HG02759 (cell line): ENCODE results near the gene SOX6.

Experiments
- ATAC-seq: cut with Tn5 transposase; IDR thresholded peaks from one replicate; pipeline ENCODE4 v1.9.1; 2021; ENCODE audit warnings: mild to moderate bottlenecking, moderate library complexity; ENCODE audit not compliant: unreplicated experiment

The SOX6 gene

DNA sequence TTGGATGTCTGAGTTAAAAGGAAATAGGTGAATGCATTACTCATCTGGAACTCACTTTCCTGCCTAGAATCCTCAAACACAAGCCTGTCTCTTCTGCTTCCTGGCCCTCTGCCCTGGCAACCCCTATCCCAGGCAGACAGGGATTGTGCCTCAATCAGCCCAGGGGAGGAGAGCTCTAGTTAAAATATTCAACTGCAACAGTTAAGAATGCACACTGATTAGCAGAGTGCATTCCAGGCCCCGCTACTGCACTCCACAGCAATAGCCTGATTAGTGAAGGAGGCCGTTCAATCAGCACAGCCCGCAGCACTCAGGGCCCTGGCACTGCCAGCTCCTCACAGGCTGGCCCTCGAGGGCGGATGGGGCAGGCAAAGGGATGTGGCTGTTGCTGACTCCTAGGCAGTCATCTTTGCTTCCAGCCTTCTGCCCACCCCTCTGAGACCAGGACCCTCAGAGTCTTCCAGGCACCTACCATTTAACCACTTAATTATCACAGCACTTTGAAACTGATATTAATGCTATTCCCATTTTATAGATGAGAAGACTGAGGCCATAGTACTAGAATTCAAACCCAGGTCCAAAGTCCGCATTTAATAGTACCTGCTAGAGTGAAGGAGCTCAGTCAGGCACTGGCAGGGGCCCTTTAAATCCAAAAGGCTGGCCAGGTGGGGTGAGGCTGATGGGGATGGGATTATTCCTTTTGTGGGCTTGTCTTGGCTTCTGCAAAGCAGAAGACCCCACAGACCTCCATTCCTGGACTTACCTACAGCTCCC, 435.3 kb downstream of the SOX6 start:
- no peak for ATAC-seq

DNA sequence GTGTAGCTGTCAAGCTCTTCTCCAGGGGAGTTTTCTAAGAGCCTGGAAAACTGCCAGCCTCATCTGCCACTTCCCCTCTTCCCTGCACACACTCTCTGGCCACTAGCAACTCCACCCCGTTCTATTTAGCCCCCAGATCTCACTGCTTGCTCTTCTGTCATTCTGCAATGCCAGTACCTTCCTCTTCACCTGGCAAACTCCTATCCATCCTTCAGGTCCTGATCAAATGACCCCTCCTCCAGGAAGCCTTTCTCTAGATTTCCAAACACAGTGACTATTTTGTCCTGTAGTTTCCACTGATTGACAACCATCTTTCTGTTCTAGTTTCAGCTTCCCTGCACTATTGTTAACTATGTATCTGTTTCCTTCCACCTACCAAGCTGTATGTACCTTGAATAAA, 437.7 kb downstream of the SOX6 start:
- no peak for ATAC-seq

DNA sequence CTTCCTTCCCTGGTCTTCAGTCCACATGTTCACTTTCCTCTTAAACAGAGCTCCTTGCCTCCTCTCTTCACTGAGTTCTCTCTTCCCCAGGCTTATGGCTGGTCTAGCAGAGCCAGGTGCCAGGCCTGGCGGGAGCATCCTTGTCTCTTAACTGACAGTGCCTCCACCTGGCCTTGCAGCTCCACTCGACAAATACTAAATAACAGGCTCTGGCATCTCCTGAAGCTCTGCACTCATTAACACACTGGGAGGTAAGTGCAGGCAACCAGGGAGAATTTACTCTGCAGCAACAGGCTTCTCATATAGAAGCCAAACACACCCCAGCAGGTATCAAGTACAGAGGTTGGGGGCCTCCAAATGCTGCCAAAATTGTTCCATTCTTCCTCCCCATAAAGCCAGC, 438.1 kb downstream of the SOX6 start:
- no peak for ATAC-seq
